Kidney epithelial cell (primary cell): ENCODE results near the gene ETV6. TPM values are rescaled to one million over a fixed set of nuclear protein-coding genes. Genes with fewer than 3 reads are reported as not detected.

Experiments used
- DNase-seq: peaks from one replicate; pipeline ENCODE4 v3.0.0-alpha.2; 2010; ENCODE audit warnings: low read depth
- H3K27me3 ChIP-seq: 2 replicates; pipeline ENCODE4 v1.6.0; 2011; ENCODE audit warnings: low read length; ENCODE audit not compliant: control insufficient read depth, insufficient read depth
- H3K36me3 ChIP-seq: 2 replicates; pipeline ENCODE4 v1.5.1; 2011; ENCODE audit warnings: low read length; ENCODE audit not compliant: control insufficient read depth, insufficient read depth
- H3K4me3 ChIP-seq: 2 replicates; pipeline ENCODE4 v1.5.1; 2011; ENCODE audit warnings: low read depth, mild to moderate bottlenecking, control low read depth, low read length
- CTCF ChIP-seq: IDR thresholded peaks from 2 replicates; pipeline ENCODE4 v1.5.1; 2011; ENCODE audit warnings: mild to moderate bottlenecking, moderate library complexity, low read length, control low read depth, inconsistent platforms; ENCODE audit not compliant: insufficient read depth, poor library complexity, severe bottlenecking
- total RNA-seq: library from RNA; depleted of rRNA; stranded (reverse); fragments of >200 nt; gene quantifications from 2 replicates; pipeline ENCODE4 v1.2.3, GENCODE V29; 2015

ETV6 gene
- total RNA-seq, 1 donor from 2014 or later: 17.6 TPM

GRCh38 chr12:11686120-11686519 is 36.6 kb downstream of the ETV6 start:
- no peak for TF ChIP-seq CTCF
- Histone ChIP-seq H3K36me3 (no peaks in the 10 kb centered on the region), H3K4me3 (no peak overlapping the region), H3K27me3 (no peaks in the 10 kb centered on the region)
- DNase-seq: no peak

GRCh38 chr12:11687528-11687927 is 38.1 kb downstream of the ETV6 start:
- TF ChIP-seq CTCF: no peak
- no peaks in the 10 kb centered on the region for H3K27me3 ChIP-seq
- H3K36me3 ChIP-seq: no peaks in the 10 kb centered on the region
- no peak overlapping the region for H3K4me3 ChIP-seq
- DNase-seq: no peak

- Histone ChIP-seq H3K36me3 (no peaks in the 10 kb centered on the region), H3K4me3 (no peak overlapping the region), H3K27me3 (no peaks in the 10 kb centered on the region)
- no peak for DNase-seq
- no peak for TF ChIP-seq CTCF
Observed at GRCh38 chr12:11688379-11688778, 38.9 kb downstream of the ETV6 start.

GRCh38 chr12:11688831-11689230 is 39.4 kb downstream of the ETV6 start:
- DNase-seq: no peak
- Histone ChIP-seq H3K36me3 (no peaks in the 10 kb centered on the region), H3K27me3 (no peaks in the 10 kb centered on the region), H3K4me3 (no peak overlapping the region)
- no peak for TF ChIP-seq CTCF

GRCh38 chr12:11689591-11690186 is 40.2 kb downstream of the ETV6 start:
- TF ChIP-seq CTCF: no peak
- Histone ChIP-seq H3K4me3 (no peak overlapping the region), H3K36me3 (no peaks in the 10 kb centered on the region), H3K27me3 (no peaks in the 10 kb centered on the region)
- no peak for DNase-seq

GRCh38 chr12:11693067-11693466 is 43.6 kb downstream of the ETV6 start:
- no peak for TF ChIP-seq CTCF
- DNase-seq: no peak
- H3K27me3 ChIP-seq: no peaks in the 10 kb centered on the region

More at GRCh38 chr12:11693067-11693466, 43.6 kb downstream of the ETV6 start:
- H3K4me3 ChIP-seq: no peak overlapping the region
- no peaks in the 10 kb centered on the region for H3K36me3 ChIP-seq
